ENCODE measurements around the gene PDE2A.

PDE2A gene

DNA sequence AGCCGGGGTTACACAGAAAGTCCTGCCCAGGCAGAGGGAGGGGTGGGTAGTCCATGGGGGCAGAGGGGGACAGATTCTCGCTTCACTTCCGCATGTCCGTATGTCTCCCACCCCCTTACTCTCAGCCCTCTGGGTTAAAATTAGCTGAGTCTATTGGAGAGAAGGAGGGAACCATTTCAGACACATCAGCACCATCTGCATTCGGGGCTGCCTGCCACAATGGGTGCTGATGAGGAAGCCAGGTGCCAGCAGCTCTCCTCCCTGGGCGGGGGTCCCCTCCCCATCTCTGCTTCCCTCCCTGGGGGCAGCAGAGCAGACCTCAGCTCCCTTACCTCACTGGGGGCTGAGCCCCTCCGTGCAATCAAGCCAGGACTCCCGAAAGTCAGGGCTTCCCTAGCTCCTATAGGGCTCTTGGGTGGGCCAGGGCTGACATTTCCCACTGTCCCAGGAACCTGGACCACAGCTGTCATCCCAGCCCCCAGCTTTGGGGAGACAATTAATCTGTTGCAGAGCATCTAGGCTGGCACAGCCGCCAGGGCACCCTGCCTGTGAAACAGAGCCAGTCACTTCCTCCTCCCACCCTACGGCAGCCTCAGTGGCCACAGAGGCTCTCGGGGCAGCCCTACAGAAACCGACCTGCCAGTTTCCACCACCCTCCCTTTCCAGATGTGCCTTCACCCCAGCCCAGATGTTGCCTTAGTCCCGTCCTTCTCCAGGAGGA, 67.3 kb downstream of the PDE2A start:
- no peak for DNase-seq

DNA sequence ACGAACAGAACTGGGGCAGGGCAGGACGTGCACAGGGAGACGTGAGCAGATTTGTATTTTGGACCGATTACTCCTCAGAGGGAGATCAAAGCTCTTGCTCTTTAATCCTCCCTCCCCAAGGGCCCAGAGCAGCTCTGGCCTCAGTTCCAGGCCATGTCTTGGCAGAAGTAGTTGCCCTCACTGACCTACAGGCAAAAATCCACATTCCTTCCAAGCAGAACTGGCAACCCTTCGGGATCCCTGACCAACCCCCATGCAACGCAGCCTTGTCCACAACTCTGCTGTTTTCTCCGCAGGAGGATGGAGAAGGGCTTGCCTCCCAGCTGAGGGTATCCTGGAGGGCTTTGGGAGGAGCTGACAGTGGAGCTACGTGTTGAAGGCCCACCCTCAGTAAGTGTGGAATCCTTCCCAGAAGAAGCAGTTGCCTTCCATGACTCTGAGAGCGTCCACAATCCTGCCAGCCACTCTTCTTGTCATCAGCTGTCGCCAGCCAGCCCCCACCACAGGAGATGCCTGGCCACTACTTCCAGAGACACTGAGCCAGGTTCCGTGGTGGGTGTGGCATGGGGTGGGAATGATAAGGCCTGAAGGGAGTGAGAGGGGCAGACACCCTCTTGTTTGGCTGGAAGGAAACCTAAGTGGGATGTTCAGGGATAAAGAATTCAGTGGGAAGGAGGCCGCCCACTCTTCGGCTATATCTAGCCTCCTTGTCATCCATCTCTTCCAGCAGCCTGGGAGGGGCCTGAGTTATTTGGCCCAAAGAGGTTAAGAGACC, 68.1 kb downstream of the PDE2A start:
- DNase-seq = no peak

DNA sequence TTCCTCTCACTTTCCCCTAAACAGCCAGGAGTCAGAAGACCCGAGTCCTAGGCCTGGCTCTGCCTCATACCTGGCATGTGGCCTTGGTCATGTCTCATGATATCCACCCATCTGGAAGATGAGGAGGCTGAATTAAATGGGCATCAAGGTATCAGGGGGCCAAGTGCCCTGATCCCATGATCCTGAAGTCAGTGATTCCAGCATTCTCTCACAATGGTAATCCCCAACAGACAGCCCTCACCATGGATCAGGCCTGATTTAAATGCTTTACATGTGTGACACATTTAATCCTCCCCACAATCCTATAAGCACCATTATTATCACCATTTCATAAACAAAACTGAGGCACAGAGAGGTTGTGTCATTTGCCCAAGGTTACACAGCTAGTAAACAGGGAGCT, 70.0 kb downstream of the PDE2A start:
- no peak for DNase-seq

DNA sequence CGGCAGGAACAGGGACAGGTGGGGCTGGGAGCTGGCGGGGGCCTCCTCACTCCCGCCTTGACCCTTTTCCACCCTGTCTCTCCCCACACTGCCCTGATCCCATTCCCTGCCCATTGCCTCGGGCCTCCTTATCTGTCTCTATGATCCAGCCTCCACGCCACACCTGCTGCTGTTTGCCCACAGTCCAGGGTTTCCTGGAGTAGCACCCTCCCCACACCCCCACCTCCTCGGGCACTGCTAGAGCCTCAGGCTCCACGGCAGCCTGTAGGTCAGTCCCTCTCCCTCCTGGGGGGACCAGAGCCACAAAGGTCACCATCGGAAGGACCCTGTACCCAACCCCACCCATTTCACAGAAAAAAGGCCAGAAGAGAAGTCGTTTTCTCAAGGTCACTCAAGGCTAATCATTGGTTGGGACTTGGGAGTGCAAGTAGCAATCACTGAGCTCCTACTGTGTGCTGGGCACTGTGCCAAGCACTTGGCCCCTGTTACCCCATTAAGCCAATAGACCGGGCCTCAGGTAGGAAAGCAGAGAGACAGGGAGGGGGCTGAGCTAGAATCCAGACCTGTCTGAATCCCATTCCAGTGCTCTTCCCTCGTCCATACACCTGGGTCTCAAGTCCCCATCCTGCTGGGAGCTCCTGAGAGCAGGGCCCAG, 71.8 kb downstream of the PDE2A start:
- no peak for DNase-seq

DNA sequence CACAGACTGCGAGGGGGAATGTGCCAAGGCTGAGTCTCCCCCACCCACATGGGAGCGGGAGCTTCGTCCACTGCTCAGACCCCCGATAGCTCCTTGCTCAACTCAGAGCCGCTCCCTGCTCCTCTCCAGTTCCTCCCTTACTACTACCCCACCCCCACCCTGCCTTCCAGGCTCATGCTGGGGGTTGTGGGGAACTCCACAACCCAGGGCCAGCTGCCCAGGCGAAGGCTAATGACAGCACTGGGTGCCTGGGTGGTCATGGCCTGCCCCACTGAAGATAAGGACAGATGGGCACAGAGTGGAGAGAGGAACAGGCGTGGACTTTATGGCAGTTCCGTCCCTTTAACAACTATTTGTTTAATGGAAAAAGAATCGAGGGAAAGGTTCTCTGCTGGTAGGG, 73.7 kb downstream of the PDE2A start:
- DNase-seq = no peak

DNA sequence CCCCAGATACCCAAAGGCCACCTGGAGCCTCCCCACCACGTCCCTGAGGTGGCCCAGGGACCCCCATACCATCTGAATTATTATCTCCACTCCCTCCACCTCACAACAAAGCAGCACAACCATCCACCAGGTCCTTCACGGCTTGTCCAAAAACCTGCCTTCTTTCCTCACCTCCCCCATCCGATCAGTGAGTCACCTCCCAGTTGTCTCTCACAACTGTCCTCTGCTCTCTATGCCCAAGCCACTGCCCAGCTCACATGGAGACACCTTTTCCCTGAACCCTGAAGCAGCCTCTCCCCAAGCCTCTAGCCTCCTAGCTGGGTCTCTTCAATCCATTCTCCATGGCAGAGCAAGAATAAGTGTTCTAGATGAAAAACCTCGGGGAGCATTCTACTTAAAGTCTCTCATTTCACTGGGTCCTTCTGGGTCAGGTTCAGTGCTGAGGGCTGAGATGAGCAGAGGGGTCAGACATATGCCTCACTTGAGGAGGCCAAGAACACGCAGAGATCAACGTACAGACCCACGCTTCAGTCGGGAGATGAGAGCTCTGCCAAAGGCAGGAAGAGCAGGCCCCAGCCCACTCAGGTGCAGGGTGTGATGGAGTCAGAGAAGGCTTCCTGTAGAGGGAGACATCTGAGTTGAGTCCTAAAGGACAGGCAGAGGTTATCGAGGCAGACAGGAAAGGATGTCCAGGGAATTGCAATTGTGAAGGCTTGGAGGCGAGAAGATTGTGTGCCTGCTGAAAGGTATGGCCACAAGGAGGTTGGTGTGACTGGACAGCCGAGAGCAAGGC, 74.7 kb downstream of the PDE2A start:
- no peak for DNase-seq

DNA sequence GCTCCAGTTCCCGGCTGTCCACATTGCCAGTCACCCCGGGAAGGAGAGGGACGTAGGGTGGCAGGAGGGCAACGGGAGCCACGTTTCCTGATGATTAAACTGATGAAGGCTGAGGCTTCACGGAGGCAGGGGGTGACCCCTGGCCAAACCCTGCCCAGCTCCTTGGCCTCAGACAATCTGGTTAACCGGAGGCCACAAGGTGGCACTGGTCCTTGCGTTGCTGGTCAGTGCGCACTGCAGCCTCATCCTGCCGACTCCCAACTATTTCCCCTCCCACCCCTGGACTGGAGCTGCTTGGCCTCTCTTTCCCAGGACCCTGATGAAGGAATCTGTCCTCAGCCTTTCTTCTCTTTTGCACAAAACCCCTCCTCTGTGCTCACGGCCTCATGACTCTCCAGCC, 75.3 kb downstream of the PDE2A start:
- DNase-seq = no peak

DNA sequence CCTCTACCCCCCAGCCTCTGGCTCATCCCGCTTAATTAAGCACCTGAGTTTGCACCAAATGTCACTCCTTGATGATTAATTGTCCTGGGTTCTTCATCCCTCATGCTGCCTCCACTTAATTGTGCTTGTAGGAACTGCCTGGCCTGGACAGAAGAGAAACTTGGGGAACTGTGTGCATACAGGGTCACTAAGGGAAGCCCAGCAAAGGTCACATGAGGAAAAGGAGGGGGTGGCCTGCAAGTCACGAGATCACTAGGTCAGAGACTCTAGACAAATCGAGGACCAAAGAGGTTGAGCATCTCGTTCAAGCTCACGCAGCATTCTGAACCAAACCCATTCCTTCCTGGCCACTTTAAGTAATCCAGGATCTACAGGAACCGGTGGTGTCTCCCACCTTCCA, 75.8 kb downstream of the PDE2A start:
- no peak for DNase-seq

DNA sequence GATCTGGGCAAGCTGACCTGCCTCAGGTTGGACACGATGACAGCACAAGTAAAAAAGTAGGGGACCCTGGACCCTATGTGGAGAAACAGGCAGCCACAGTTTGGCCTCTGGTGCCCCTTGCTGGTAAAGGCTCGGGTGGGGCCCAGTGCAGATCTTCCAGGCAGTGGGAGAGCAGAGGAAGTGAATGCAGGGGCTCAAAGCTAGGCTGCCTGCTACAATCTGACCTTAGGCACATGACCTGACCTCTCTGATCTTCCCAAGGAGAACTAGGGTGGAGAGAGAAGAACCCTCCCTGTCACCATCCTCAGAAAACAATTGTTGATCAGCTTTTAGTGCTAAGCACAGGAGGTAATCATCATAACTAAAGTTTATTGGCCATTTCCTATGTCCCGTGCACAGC, 76.5 kb downstream of the PDE2A start:
- DNase-seq = no peak

DNA sequence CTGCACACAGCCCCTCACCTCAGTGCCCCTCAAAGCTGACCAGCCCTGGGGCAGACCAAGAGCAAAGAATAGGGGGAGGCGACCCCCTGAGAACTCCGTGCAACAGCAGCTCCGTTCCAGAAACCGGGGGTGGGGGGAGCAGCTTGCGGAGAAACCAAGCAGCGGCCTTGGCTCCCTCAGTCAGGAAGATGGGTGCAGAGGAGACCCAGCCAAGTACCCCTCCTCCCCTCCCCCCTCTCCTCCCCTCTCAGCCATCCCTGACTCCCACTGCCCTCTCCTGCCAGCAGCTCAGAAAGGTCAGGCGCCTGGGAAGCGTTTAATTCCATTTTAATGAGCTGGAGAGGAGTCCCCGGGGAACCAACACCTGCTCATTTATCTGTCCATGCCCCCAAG, 78.9 kb downstream of the PDE2A start:
- no peak for DNase-seq

DNA sequence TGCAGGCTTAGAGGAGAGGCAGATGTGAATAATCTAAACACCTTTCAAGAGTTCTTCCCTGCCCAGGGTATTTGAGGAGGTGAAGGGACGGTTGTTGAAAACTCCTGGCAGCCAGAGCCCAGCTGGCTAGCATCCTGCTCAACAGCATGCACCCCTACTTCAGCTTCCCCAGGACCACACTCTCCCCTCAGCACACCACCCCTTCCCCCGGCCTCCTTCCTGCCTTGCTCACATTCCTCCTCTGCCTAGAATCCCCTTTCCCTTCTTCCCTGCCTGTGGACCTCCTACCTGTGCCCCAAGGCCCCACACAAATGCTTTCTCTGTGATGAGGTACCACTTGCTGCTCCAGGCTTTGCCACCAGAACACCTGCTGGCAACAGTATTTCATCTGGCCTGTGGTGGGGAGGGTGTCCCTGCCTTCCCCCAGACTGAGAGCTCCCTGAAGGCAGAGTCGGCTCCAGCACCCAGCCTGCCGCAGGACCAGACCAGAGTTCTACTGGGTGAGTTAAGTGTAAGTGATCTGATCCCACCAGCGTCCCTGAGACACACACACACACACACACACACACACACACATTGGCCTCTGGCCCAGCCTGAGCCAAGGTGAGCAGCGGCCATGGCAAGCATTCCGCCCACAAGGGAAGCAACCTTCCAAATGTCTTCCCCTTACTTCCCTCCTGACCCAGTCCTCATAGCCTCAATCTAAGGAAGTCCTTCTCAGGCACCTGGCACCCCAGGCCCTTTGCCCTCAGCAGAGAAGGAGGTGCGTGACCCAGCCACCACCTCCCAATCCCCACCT, 79.5 kb downstream of the PDE2A start:
- no peak for DNase-seq

DNA sequence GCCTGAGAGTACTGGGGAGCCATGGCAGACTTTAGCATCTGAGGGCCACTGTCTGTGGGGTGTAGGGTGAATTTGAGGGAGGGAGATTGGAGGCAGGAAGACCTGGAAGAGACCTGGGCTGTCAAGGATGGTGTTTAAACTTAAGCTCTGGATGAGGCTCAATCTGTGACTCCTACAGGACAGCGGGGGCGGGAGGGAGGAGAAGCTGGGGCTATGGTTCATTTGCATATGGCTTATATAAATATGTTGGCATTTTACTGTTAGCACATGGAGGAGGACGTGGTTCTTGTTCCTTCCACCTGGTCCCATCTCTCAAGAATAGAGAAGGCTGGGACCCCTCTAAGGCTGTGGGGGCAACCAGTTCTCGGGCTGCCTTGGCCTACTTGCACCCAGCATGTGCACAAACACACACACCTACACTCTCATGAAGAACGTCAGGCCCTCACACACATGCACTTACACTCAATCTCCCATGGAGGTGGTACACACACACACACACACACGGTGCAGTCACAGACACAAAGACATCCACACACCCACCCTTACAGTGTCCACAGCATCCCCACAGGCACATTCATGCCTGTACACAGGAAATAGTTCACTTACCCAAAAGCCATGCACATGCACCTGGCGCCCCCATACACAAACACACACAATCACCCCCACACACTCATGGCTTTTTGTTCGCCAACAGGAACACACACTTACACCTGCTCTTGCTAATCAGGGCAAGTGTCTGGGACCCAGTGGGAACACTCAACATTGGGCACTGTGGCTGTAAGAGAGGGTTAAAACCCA, 81.3 kb downstream of the PDE2A start:
- DNase-seq = no peak

DNA sequence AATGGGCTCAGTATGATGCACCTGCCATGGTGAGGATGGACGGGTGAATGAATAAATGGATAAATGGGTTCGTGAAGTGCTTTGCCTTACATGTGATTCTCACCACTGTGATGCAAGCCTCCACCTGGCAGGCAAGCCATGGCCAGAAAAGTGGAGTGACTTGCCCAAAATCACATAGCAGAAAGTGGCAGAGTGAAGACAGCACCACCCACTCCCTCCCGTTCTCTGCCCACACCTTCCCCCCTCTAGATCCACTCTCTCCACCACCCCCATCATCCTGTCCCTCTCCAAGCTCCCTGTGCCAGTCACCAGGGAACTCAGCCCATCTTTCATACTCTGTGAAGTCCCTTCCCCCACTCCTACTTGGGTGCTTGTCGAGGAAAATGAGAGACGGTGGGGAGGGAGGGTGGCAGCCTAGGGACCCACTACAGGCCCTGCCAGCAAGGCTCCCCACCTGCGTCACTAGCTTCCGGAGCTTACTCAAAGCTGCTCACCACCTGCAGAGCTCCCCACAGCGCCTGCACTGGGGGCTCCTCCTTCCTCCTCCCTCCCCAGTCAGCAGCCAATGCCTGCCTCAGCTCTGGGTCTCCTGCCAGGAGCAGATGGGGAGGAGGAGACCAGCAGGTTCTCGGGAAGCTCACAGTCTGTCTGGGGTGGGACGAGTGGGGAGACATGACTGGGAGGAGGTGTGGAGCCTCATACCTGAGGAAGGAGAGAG, 82.3 kb downstream of the PDE2A start:
- DNase-seq = peak; percentile 48

DNA sequence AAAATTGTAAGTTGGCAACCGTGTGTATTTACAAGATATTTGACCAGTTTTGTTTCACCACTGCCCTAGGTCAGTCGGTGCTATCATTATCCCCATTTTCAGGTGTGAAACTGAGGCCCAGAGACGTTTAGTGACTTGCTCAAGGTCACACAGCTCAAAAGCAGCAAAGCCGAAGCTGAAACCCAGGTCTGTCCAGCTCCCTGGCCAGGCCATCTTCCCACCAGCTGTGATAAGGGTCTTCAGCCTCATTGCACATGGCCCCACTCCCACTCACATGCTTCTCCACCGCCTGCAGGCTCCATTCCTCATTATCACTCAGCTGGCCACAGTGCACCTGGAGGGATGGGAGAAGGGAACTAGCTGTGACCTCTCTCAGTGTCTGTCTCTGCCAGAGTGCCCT, 83.2 kb downstream of the PDE2A start:
- DNase-seq = no peak

DNA sequence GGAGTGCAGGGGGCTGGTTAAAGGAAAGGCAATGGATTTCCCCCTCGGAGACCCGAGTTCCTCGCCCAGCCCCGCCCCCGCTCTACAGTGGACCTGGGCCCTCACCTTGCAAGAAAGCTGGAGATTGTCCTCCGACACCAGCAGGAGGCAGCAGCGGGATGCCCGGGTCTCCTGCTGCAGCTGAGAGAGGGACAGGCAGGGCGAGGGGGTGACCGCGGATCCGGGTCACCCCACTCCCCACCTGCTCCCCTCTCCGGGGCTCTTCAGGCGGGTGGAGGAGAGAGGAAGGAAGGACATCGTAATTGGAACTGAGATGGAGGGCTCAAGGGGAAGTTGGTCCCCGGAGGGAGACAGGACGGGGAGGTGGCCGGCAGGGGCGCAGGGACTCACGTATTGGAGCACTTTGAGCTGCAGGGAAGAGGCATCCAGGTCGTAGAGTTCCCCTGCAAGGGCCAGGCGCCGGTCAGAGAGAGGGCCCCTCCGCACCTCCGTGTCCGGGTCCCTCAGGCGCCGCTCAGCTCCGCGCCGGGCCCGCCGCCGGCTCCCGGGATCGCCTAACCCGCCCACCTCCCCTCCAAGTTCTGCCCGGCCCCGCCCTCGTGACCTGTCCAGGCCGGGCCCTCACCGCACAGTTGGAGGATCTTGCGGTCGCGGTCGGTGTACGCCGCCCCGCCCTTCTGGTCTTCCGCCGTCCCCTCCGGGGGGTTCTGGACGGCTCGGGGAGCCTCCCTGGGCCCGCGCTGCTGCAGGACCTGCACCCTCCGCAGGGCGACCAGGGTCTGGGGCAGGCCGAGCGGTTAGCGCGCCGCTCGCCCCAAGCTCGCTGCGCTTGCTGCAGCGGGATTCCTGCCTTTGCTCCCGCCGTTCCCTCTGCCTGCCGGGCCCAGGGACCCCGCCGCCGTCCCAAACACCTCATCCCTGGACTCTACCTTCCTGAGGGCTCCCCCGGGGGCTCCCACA, 84.1 kb downstream of the PDE2A start:
- peak; percentile 49 for DNase-seq

DNA sequence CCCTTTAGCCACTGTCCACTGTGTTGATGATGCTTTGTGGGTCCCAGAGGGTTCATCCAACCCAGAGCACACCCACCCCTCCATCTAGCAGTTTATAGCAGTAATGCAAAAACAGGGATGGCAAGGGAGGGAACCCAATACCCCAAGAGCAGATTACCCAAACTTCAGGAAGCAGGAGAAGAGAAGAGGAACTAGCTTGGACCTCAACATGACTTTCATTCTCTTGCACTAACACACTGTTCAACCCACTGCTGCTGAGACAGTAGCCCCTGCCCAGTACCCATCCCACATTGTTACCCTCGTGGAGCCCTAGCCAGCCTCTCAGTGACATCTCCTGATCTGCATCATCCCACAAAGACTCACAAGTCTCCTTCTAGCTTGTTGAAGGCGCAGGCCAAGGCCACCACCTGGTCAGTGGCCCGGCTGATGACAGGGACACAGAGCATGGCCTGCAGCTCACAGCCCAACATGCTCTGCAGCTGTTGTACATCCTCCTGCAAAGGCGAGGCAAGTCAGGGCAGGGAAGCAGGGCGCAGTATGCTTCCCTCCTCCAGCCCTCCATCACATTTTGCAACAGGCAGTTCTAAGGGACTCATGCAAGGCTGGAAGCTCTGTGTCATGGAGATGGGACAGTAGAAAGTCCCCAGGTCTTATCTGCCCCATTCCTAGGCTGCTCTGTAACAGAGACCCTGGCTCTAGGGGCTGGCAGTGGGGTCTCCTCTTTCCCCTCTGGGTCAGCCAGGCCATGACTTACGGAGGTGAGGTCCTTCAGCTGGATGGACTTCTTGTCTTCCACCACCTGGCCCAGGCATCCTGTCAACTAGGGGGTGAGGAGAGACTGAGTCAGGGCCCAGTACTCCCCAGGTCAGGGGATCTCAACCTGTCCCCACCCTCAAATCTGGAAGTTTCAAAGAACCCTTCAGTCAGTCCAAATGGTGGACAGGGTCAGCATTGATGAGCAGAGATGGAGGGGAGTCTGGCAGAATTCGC, 85.5 kb downstream of the PDE2A start:
- no peak for DNase-seq

DNA sequence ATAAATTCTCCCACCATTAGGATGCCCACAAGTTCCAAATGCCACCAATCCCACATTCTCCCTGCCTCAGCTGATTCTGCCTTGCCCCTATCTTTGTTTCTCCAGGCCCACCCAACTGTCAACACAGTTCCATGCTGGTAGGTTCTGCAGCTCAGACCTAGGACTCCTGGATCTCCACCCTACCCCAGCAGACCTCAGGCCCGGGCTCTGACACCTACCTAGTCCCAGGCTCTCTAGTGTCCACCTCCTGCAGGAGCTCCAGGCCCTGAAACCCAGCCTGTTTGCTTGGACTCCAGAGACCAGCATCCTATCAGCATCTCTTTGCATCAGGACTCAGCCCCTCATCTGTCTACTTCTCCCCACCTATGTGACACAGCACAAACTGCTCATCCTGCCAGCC, 86.5 kb downstream of the PDE2A start:
- no peak for DNase-seq

DNA sequence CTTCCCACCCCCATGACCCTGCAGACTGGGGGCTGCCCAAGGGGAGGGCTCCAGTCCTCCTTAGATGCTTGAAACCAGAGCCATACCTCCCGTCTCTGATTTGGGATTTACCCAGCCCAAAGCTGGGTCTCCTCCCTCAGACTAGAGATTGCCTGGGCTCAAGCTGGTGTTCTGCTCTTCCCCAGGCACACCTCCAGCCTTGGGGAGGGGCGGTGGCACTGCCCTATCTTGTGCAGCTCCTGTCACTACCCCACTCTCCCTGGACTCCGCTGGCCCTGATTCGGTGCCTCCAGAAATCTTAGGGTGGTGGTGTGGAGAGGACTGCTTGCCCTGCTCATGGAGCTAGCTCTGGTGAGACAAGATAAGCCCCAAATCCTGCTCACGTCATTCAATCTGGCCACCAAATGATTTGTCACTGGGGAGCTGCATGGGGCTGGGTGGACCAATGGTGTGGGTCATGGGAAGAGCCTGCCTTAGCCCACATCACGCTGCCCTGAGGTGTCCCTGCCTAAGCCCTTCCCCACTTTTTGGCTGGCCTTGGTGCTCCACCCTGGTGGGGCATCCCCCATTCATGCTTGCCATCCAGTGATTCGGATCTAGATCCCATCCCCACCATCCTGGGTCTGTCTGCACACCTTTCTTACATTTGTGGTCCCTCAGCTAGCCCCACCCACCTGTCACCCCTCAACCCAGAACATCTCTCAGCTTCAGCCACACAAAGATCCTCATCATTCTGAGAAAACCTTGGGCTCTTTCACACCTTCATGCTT, 87.7 kb downstream of the PDE2A start:
- DNase-seq = no peak
